ENCODE data around the gene TMEM126A.

GRCh38 chr11:85699957-85700741, 52.4 kb downstream of the TMEM126A start:
- TF ChIP-seq POLR2A (IDR thresholded peaks at IDR 0.05; ENCODE audit: low read length) (no peak), GATA1 (IDR thresholded peaks at IDR 0.05; ENCODE audit: low read depth, low read length) (no peak)

All from erythroblast (primary cell).